Natural killer cell (primary cell): ENCODE results near the gene MAPK9. TPM values are rescaled to one million over a fixed set of nuclear protein-coding genes. Genes with fewer than 3 reads are reported as not detected.

Source experiments
- ATAC-seq, 3 donors: fragments of 150-1000 bp in 2 of 3; fragments of 200-7000 bp in 1 of 3; cut with Tn5 transposase; 1 replicate in 1 of 3; 2 replicates in 2 of 3; pipeline ENCODE4 v1.10.0; 2021; ENCODE audit warnings: mild to moderate bottlenecking in 2 of 3, moderate library complexity in 2 of 3
- DNase-seq, 2 donors: peaks; one replicate each; pipeline versions ENCODE4 v3.0.0 to v3.0.0-alpha.2; 2013 to 2021; ENCODE audit warnings: mixed read lengths in 1 of 2
- H3K27ac ChIP-seq: one replicate; pipeline ENCODE4 v1.5.1; 2013; ENCODE audit warnings: mild to moderate bottlenecking, low read length
- H3K27me3 ChIP-seq: one replicate; pipeline ENCODE4 v1.6.1; 2013; ENCODE audit warnings: low read length; ENCODE audit not compliant: control insufficient read depth, insufficient read depth
- H3K36me3 ChIP-seq: one replicate; pipeline ENCODE4 v1.6.1; 2013; ENCODE audit warnings: low read length; ENCODE audit not compliant: control insufficient read depth, insufficient read depth
- H3K4me1 ChIP-seq: one replicate; pipeline ENCODE4 v1.6.1; 2013; ENCODE audit warnings: low read length; ENCODE audit not compliant: control insufficient read depth, insufficient read depth
- H3K4me3 ChIP-seq: one replicate; pipeline ENCODE4 v1.5.1; 2013; ENCODE audit warnings: low read length
- H3K9me3 ChIP-seq: one replicate; pipeline ENCODE4 v1.6.1; 2013; ENCODE audit warnings: low read length; ENCODE audit not compliant: control insufficient read depth, insufficient read depth
- H3K27ac Mint-ChIP-seq, 2 donors: one replicate each; pipeline ENCODE4 v1.8.0; 2022; ENCODE audit warnings: mild to moderate bottlenecking in 2 of 2, mixed read lengths in 2 of 2, moderate library complexity in 1 of 2
- H3K27me3 Mint-ChIP-seq, 2 donors: one replicate each; pipeline ENCODE4 v1.8.0; 2022; ENCODE audit warnings: low read depth in 2 of 2, mixed read lengths in 2 of 2
- H3K36me3 Mint-ChIP-seq: one replicate; pipeline ENCODE4 v1.8.0; 2022; ENCODE audit warnings: mixed read lengths
- H3K4me1 Mint-ChIP-seq, 2 donors: one replicate each; pipeline ENCODE4 v1.8.0; 2022; ENCODE audit warnings: mixed read lengths in 2 of 2
- H3K4me3 Mint-ChIP-seq: one replicate; pipeline ENCODE4 v1.8.0; 2022; ENCODE audit warnings: mild to moderate bottlenecking, moderate library complexity, mixed read lengths
- H3K9me3 Mint-ChIP-seq, 2 donors: one replicate each; pipeline ENCODE4 v1.8.0; 2022; ENCODE audit warnings: mixed read lengths in 2 of 2
- CTCF ChIP-seq: fragments of 200-600 bp; IDR thresholded peaks from one replicate; pipeline ENCODE4 v1.8.0; 2022; ENCODE audit warnings: antibody characterized with exemption
- WGBS: methylation state at CpG from one replicate; pipeline ENCODE4 v1.1.7; 2013; ENCODE audit warnings: missing lambda C conversion rate; ENCODE audit not compliant: insufficient coverage; 5-methylcytosine and 5-hydroxymethylcytosine counted together
- intact Hi-C: fragments of 100-400 bp; cut with micrococcal nuclease; formaldehyde crosslinking; loops from one replicate; pipeline ENCODE4 v1.14.2; 2022
- total RNA-seq, 4 donors: library from RNA; stranded (reverse); fragments of 120-200 nt in 1 of 4; gene quantifications; one replicate each; pipeline versions ENCODE4 v1.2.3 to v1.2.4, GENCODE V29; 2013 to 2022

Gene MAPK9
- total RNA-seq, 3 donors from 2014 or later (not counting 1 experiment from before 2014, with no cell fraction given) = 34.1 to 48.5 (median 40.4) TPM

- H3K4me3 ChIP-seq = no peak overlapping the region
- no peak overlapping the region for H3K27ac ChIP-seq
- no peaks in the 10 kb centered on the region for H3K4me1 ChIP-seq
- Mint-ChIP-seq H3K27me3 (peaks cover 6 to 30% of the 10 kb centered on the region in 2 donors), H3K9me3 (no peaks in the 10 kb centered on the region), H3K4me3 (no peak overlapping the region), H3K36me3 (no peaks in the 10 kb centered on the region), H3K27ac (no peak overlapping the region), H3K4me1 (no peaks in the 10 kb centered on the region)
- intact Hi-C loops = no loop called here
- no peaks in the 10 kb centered on the region for H3K9me3 ChIP-seq
- DNase-seq (no peak), ATAC-seq (no peak)
- no peaks in the 10 kb centered on the region for H3K36me3 ChIP-seq
- no CpG with 5 or more reads among the region's 2 CpGs for WGBS
- H3K27me3 ChIP-seq = no peaks in the 10 kb centered on the region
- no peak for TF ChIP-seq CTCF
These were observed 104.1 kb downstream of the MAPK9 start for GRCh38 chr5:180187767-180188166.

Other genes starting within 250 kb of the MAPK9 start
- 10 to 100 TPM; 24.4 to 35.0 (median 25.5) TPM for gene RNF130, start 220.3 kb downstream of the MAPK9 start, total RNA-seq
- gene RASGEF1C, start 82.9 kb downstream of the MAPK9 start, total RNA-seq = not detected
- gene GFPT2, start 61.3 kb upstream of the MAPK9 start, total RNA-seq = under 1 TPM in 2 of 3 donors, not detected in 1; 0.56 to 0.86 TPM
- 10 to 100 TPM; 20.9 to 32.4 (median 26.1) TPM for gene CNOT6, start 202.3 kb upstream of the MAPK9 start, total RNA-seq